Measurements from ENCODE around the gene DEDD. TPM values are rescaled to one million over a fixed set of nuclear protein-coding genes. Genes with fewer than 3 reads are reported as not detected.

DEDD gene
- total and polyA plus RNA-seq, 2 of the 13 experiments (the other 11 are each of a cell fraction or from before 2014, with no cell fraction given), result 12.6 to 27.8 TPM

DNA sequence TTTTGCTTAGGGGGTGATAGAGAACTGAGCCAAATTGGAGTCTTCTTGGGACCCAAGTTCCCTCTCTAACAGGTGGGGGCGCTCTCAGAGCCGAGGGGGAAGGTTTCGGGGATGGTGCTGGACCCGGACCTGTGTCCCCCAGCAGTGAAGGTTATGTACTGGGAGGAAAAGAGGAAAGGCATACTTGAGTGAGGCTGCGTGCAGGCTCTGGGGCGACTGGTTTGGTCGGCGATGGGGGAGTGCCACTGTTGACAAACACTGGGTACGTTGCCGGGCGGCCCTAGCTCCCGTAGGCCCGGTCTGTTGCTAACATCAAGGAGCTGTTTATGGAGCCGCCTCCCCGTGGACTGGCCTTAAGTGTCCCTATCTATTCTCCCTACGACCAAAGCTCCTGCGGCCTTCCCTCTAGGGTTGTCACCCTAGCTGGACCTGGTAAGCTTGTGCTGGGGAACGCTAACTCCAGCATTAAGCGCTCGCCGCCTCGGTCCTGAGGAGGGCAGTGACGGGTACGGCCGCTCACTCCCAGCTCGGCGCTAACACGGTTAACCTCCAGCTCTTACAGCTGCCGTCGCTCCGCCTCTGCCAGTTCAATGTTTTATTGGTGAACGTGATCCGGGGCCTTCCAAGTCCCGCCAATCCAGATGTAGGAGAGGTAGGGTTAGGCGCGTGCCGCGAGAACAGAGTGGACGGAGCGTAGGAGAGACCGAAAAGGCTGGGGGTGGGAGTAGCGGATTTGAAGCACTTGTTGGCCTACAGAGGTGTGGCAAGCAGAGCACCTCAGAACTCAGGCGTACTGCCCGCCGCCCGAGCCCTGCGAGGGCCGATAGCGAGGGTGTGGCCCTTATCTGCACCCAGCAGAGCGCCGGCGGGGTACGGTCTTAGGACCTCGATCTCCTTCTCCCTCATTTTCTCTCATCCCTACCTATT, 33.5 kb upstream of the DEDD start, which contains the start of gene PPOX (continued):
- TF ChIP-seq HMGXB4 (CRISPR knock-in tag; IDR thresholded peaks at IDR 0.05; ENCODE audit: borderline replicate concordance in 1 of 2, low read depth in 1 of 2), result peak; percentile 84 to 89
- no peak for TF ChIP-seq MEF2D (CRISPR knock-in tag; IDR thresholded peaks at IDR 0.05)
- TF ChIP-seq ZNF879 (CRISPR knock-in tag; IDR thresholded peaks at IDR 0.05), result no peak
- peak; percentile 79; the same call in 1 of the 2 replicates for TF ChIP-seq NFKB2 (CRISPR knock-in tag; IDR thresholded peaks at IDR 0.05; ENCODE audit: borderline replicate concordance)
- peak; percentile 48; the same call in 1 of the 2 replicates for TF ChIP-seq HDAC2 (CRISPR knock-in tag; IDR thresholded peaks at IDR 0.05)
- TF ChIP-seq, protein P1, sequence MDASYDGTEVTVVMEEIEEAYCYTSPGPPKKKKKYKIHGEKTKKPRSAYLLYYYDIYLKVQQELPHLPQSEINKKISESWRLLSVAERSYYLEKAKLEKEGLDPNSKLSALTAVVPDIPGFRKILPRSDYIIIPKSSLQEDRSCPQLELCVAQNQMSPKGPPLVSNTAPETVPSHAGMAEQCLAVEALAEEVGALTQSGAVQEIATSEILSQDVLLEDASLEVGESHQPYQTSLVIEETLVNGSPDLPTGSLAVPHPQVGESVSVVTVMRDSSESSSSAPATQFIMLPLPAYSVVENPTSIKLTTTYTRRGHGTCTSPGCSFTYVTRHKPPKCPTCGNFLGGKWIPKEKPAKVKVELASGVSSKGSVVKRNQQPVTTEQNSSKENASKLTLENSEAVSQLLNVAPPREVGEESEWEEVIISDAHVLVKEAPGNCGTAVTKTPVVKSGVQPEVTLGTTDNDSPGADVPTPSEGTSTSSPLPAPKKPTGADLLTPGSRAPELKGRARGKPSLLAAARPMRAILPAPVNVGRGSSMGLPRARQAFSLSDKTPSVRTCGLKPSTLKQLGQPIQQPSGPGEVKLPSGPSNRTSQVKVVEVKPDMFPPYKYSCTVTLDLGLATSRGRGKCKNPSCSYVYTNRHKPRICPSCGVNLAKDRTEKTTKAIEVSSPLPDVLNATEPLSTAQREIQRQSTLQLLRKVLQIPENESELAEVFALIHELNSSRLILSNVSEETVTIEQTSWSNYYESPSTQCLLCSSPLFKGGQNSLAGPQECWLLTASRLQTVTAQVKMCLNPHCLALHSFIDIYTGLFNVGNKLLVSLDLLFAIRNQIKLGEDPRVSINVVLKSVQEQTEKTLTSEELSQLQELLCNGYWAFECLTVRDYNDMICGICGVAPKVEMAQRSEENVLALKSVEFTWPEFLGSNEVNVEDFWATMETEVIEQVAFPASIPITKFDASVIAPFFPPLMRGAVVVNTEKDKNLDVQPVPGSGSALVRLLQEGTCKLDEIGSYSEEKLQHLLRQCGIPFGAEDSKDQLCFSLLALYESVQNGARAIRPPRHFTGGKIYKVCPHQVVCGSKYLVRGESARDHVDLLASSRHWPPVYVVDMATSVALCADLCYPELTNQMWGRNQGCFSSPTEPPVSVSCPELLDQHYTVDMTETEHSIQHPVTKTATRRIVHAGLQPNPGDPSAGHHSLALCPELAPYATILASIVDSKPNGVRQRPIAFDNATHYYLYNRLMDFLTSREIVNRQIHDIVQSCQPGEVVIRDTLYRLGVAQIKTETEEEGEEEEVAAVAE (CRISPR knock-in tag; IDR thresholded peaks at IDR 0.05; ENCODE audit: borderline replicate concordance), result peak; percentile 88; the same call in 1 of the 2 replicates
- TF ChIP-seq MZF1 (CRISPR knock-in tag; IDR thresholded peaks at IDR 0.05; ENCODE audit: borderline replicate concordance), result no peak
- TF ChIP-seq, protein P2, sequence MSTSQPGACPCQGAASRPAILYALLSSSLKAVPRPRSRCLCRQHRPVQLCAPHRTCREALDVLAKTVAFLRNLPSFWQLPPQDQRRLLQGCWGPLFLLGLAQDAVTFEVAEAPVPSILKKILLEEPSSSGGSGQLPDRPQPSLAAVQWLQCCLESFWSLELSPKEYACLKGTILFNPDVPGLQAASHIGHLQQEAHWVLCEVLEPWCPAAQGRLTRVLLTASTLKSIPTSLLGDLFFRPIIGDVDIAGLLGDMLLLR (CRISPR knock-in tag; IDR thresholded peaks at IDR 0.05), result no peak
- TF ChIP-seq POLR2AphosphoS5 (IDR thresholded peaks at IDR 0.05; ENCODE audit: low read depth, low read length), result peak; percentile 33
- no peak for TF ChIP-seq RBAK (CRISPR knock-in tag; IDR thresholded peaks at IDR 0.05)
- no peak for TF ChIP-seq ZBTB49 (CRISPR knock-in tag; IDR thresholded peaks at IDR 0.05; ENCODE audit: borderline replicate concordance)
- no peak for TF ChIP-seq WIZ (CRISPR knock-in tag; IDR thresholded peaks at IDR 0.05)
- TF ChIP-seq PITX1 (CRISPR knock-in tag; IDR thresholded peaks at IDR 0.05), result peak; percentile 46; the same call in 1 of the 2 replicates
- no peak for TF ChIP-seq ZNF451 (CRISPR knock-in tag; IDR thresholded peaks at IDR 0.05)
- no peak for TF ChIP-seq SP1 (IDR thresholded peaks at IDR 0.05)
- peak; percentile 55; the same call in 1 of the 2 replicates for TF ChIP-seq SP1 (CRISPR knock-in tag; IDR thresholded peaks at IDR 0.05)
- TF ChIP-seq KDM3A (CRISPR knock-in tag; IDR thresholded peaks at IDR 0.05; ENCODE audit: low read depth), result no peak; the same call in 1 of the 2 replicates
- 0 out of 2 replicates have a peak, but pooled peaks have one; percentile 22 for TF ChIP-seq ZMAT3 (CRISPR knock-in tag; conservative IDR thresholded peaks at IDR 0.05)
- TF ChIP-seq ZNF343 (CRISPR knock-in tag; IDR thresholded peaks at IDR 0.05), result no peak; the same call in 1 of the 2 replicates
- TF ChIP-seq SIN3B (IDR thresholded peaks at IDR 0.05; ENCODE audit: low read length), result no peak
- TF ChIP-seq SNRNP70 (IDR thresholded peaks at IDR 0.05; ENCODE audit: low read depth, low read length), result no peak

Data from HepG2 (cell line).